WTC11 (cell line): ENCODE results near the gene DGKQ. TPM values are rescaled to one million over a fixed set of nuclear protein-coding genes. Genes with fewer than 3 reads are reported as not detected.

Experiments
- ATAC-seq: fragments of 200-7000 bp; cut with Tn5 transposase; 2 replicates; pipeline ENCODE4 v1.10.0; 2021; ENCODE audit warnings: mild to moderate bottlenecking, moderate library complexity
- CTCF ChIA-PET: fragments of 300-600 bp; sonication (Branson Sonifier 250); formaldehyde crosslinking; loops from one replicate; lab custom pipeline; 2021; ENCODE audit warnings: antibody characterized with exemption; lab: Charles Lee
- POLR2A ChIA-PET: fragments of 350-600 bp; sonication (Branson Sonifier 250); formaldehyde crosslinking; loops from one replicate; lab custom pipeline; 2021; ENCODE audit warnings: antibody characterized with exemption; lab: Charles Lee
- DNase-seq: peaks from one replicate; pipeline ENCODE4 v3.0.0; 2021; ENCODE audit warnings: low spot score
- H3K27ac Mint-ChIP-seq: 2 replicates; pipeline ENCODE4 v1.8.0; 2021; ENCODE audit warnings: mixed read lengths
- H3K27me3 Mint-ChIP-seq: 2 replicates; pipeline ENCODE4 v1.8.0; 2021; ENCODE audit warnings: low read depth, mild to moderate bottlenecking, moderate library complexity, mixed read lengths
- H3K36me3 Mint-ChIP-seq: 2 replicates; pipeline ENCODE4 v1.8.0; 2021; ENCODE audit warnings: mixed read lengths
- H3K4me1 Mint-ChIP-seq: 2 replicates; pipeline ENCODE4 v1.8.0; 2022; ENCODE audit warnings: mixed read lengths
- H3K4me3 Mint-ChIP-seq: 2 replicates; pipeline ENCODE4 v1.8.0; 2021; ENCODE audit warnings: mild to moderate bottlenecking, moderate library complexity, mixed read lengths
- H3K9me3 Mint-ChIP-seq: 2 replicates; pipeline ENCODE4 v1.8.0; 2021; ENCODE audit warnings: mixed read lengths
- AR ChIP-seq: fragments of 250-450 bp; sonication (Bioruptor Pico); IDR thresholded peaks from 2 replicates; pipeline ENCODE4 v1.9.0; 2021; ENCODE audit warnings: mild to moderate bottlenecking
- ATF1 ChIP-seq: sonication (generic); formaldehyde crosslinking; IDR thresholded peaks from 2 replicates; pipeline ENCODE4 v1.8.1; 2023; ENCODE audit warnings: mild to moderate bottlenecking, moderate library complexity, missing genetic modification reagents
- CBFB ChIP-seq: sonication (generic); formaldehyde crosslinking; IDR thresholded peaks from 2 replicates; pipeline ENCODE4 v1.8.1; 2022; ENCODE audit warnings: mild to moderate bottlenecking, low read depth, missing genetic modification reagents
- CDX4 ChIP-seq: fragments of 250-450 bp; sonication (Bioruptor Pico); IDR thresholded peaks from 2 replicates; pipeline ENCODE4 v1.9.0; 2021; ENCODE audit warnings: moderate library complexity, mild to moderate bottlenecking, inconsistent platforms, borderline replicate concordance
- CREB1 ChIP-seq: sonication (generic); formaldehyde crosslinking; IDR thresholded peaks from 2 replicates; pipeline ENCODE4 v1.8.0; 2023; ENCODE audit warnings: mild to moderate bottlenecking, missing genetic modification reagents
- ELF4 ChIP-seq: sonication (generic); formaldehyde crosslinking; IDR thresholded peaks from 2 replicates; pipeline ENCODE4 v1.8.1; 2022; ENCODE audit warnings: low read depth, mild to moderate bottlenecking, moderate library complexity, missing genetic modification reagents
- EMX1 ChIP-seq: fragments of 250-450 bp; sonication (Bioruptor Pico); IDR thresholded peaks from 2 replicates; pipeline ENCODE4 v1.8.0; 2021; ENCODE audit warnings: mild to moderate bottlenecking
- ETV6 ChIP-seq: sonication (generic); formaldehyde crosslinking; IDR thresholded peaks from 2 replicates; pipeline ENCODE4 v1.8.1; 2022; ENCODE audit warnings: mild to moderate bottlenecking, missing genetic modification reagents
- IRF2 ChIP-seq: sonication (generic); formaldehyde crosslinking; IDR thresholded peaks from 2 replicates; pipeline ENCODE4 v1.8.0; 2022; ENCODE audit warnings: low read depth, missing genetic modification reagents, borderline replicate concordance
- KAT7 ChIP-seq: sonication (generic); formaldehyde crosslinking; IDR thresholded peaks from 2 replicates; pipeline ENCODE4 v1.8.1; 2023; ENCODE audit warnings: missing genetic modification reagents, mild to moderate bottlenecking, borderline replicate concordance
- MXD4 ChIP-seq: fragments of 250-450 bp; sonication (Bioruptor Pico); IDR thresholded peaks from 2 replicates; pipeline ENCODE4 v1.8.0; 2021; ENCODE audit warnings: mild to moderate bottlenecking, moderate library complexity, borderline replicate concordance
- RELA ChIP-seq: sonication (generic); formaldehyde crosslinking; IDR thresholded peaks from 2 replicates; pipeline ENCODE4 v1.8.1; 2022; ENCODE audit warnings: missing genetic modification reagents, mild to moderate bottlenecking, borderline replicate concordance
- TEAD4 ChIP-seq: sonication (generic); formaldehyde crosslinking; IDR thresholded peaks from 2 replicates; pipeline ENCODE4 v1.8.0; 2022; ENCODE audit warnings: mild to moderate bottlenecking, missing genetic modification reagents
- USF1 ChIP-seq: sonication (generic); formaldehyde crosslinking; IDR thresholded peaks from 2 replicates; pipeline ENCODE4 v1.8.0; 2022; ENCODE audit warnings: mild to moderate bottlenecking, missing genetic modification reagents
- ZMAT4 ChIP-seq: fragments of 250-450 bp; sonication (Bioruptor Pico); IDR thresholded peaks from 2 replicates; pipeline ENCODE4 v1.9.0; 2021; ENCODE audit warnings: mild to moderate bottlenecking
- ZNF138 ChIP-seq: sonication (generic); formaldehyde crosslinking; conservative IDR thresholded peaks from 2 replicates; pipeline ENCODE4 v1.8.1; 2022; ENCODE audit warnings: mild to moderate bottlenecking, moderate library complexity, missing genetic modification reagents
- ZNF219 ChIP-seq: sonication (generic); formaldehyde crosslinking; IDR thresholded peaks from 2 replicates; pipeline ENCODE4 v1.8.0; 2023; ENCODE audit warnings: missing genetic modification reagents, mild to moderate bottlenecking, borderline replicate concordance
- ZNF232 ChIP-seq: sonication (generic); formaldehyde crosslinking; IDR thresholded peaks from 2 replicates; pipeline ENCODE4 v1.8.0; 2022; ENCODE audit warnings: mild to moderate bottlenecking, missing genetic modification reagents
- ZNF423 ChIP-seq: fragments of 250-450 bp; sonication (Bioruptor Pico); IDR thresholded peaks from 2 replicates; pipeline ENCODE4 v2.1.2; 2022; ENCODE audit warnings: mild to moderate bottlenecking, moderate library complexity
- ZNF671 ChIP-seq: fragments of 250-450 bp; sonication (Bioruptor Pico); IDR thresholded peaks from 2 replicates; pipeline ENCODE4 v1.8.0; 2021; ENCODE audit warnings: mild to moderate bottlenecking
- total RNA-seq: library from RNA; stranded (reverse); gene quantifications from 3 replicates; pipeline ENCODE4 v1.2.3, GENCODE V29; 2021
- TF ChIP-seq, protein P1 (sequence below): sonication (generic); formaldehyde crosslinking; IDR thresholded peaks from 2 replicates; pipeline ENCODE4 v1.8.0; 2022; ENCODE audit warnings: mild to moderate bottlenecking, missing genetic modification reagents
- TF ChIP-seq, protein P2 (sequence below): sonication (generic); formaldehyde crosslinking; IDR thresholded peaks from 2 replicates; pipeline ENCODE4 v1.8.1; 2023; ENCODE audit warnings: mild to moderate bottlenecking, moderate library complexity, missing genetic modification reagents
- TF ChIP-seq, protein P3 (sequence below): sonication (generic); formaldehyde crosslinking; IDR thresholded peaks from 2 replicates; pipeline ENCODE4 v1.8.1; 2023; ENCODE audit warnings: mild to moderate bottlenecking, missing genetic modification reagents

Gene DGKQ
- total RNA-seq, 1 experiment from 2014 or later = 19.3 TPM

GRCh38 chr4:925771-926500 lies 47.4 kb downstream of the DGKQ start:
- H3K27me3 Mint-ChIP-seq = no peaks in the 10 kb centered on the region
- TF ChIP-seq TEAD4 (no peak), USF1 (CRISPR knock-in tag) (no peak), ETV6 (CRISPR knock-in tag) (no peak), MXD4 (CRISPR knock-in tag) (no peak), AR (CRISPR knock-in tag) (no peak), EMX1 (CRISPR knock-in tag) (no peak), ATF1 (CRISPR knock-in tag) (no peak), CREB1 (no peak), IRF2 (CRISPR knock-in tag) (no peak), RELA (no peak), ZNF232 (no peak), ELF4 (CRISPR knock-in tag) (no peak), ZMAT4 (CRISPR knock-in tag) (no peak), CDX4 (CRISPR knock-in tag) (no peak), ZNF219 (no peak), ZNF138 (CRISPR knock-in tag) (no peak)
- TF ChIP-seq, protein P1, sequence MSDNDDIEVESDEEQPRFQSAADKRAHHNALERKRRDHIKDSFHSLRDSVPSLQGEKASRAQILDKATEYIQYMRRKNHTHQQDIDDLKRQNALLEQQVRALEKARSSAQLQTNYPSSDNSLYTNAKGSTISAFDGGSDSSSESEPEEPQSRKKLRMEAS (CRISPR knock-in tag) = no peak
- TF ChIP-seq, protein P2, sequence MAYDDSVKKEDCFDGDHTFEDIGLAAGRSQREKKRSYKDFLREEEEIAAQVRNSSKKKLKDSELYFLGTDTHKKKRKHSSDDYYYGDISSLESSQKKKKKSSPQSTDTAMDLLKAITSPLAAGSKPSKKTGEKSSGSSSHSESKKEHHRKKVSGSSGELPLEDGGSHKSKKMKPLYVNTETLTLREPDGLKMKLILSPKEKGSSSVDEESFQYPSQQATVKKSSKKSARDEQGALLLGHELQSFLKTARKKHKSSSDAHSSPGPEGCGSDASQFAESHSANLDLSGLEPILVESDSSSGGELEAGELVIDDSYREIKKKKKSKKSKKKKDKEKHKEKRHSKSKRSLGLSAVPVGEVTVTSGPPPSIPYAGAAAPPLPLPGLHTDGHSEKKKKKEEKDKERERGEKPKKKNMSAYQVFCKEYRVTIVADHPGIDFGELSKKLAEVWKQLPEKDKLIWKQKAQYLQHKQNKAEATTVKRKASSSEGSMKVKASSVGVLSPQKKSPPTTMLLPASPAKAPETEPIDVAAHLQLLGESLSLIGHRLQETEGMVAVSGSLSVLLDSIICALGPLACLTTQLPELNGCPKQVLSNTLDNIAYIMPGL (CRISPR knock-in tag) = no peak
- CTCF ChIA-PET = interaction anchor here (0.6 to 1.7 kb wide), 15 partner anchors 16 to 242 kb away, joined by 3 to 9 read pairs (median 3); partner anchors contain the start of genes FGFRL1 and IDUA
- no peaks in the 10 kb centered on the region for H3K9me3 Mint-ChIP-seq
- no peaks in the 10 kb centered on the region for H3K36me3 Mint-ChIP-seq
- H3K4me1 Mint-ChIP-seq = peaks cover 24% of the 10 kb centered on the region
- no peak for ATAC-seq
- no peak for DNase-seq
- no peak overlapping the region for H3K4me3 Mint-ChIP-seq
- peak overlapping the region; percentile 93 for H3K27ac Mint-ChIP-seq
- POLR2A ChIA-PET = interaction anchor here (0.5 kb wide), 1 partner anchor 11 kb away, joined by 3 read pairs; no protein-coding TSS in a partner anchor

DNA sequence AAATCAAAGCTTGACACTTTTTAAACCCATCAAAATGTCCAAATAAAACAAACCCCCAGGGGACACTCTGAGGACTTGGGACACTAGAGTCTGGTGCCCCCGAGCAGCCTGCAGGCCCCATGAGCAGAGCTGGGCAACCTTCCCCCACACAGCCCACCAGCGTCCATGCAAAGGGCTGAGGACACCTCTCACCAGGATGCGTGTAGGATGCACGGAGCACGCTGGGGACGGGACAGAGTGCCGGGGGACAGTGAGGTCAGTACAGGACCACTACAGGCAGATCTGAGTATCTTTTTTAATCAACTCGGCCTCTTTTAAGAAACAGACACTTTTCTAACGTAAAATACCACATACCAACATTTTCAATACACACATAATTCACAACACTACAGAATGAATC lies 48.2 kb downstream of the DGKQ start:
- CTCF ChIA-PET = interaction anchor here (1.7 kb wide), 1 partner anchor 80 kb away, joined by 3 read pairs; no protein-coding TSS in a partner anchor
- H3K4me3 Mint-ChIP-seq = no peak overlapping the region
- DNase-seq (no peak), ATAC-seq (no peak)
- no peaks in the 10 kb centered on the region for H3K9me3 Mint-ChIP-seq
- H3K27me3 Mint-ChIP-seq = no peaks in the 10 kb centered on the region
- no peak overlapping the region; the same call in 1 of the 2 replicates for H3K27ac Mint-ChIP-seq
- POLR2A ChIA-PET = no interaction called here
- peaks cover 17% of the 10 kb centered on the region for H3K4me1 Mint-ChIP-seq
- no peaks in the 10 kb centered on the region for H3K36me3 Mint-ChIP-seq
- TF ChIP-seq EMX1 (CRISPR knock-in tag) (no peak), AR (CRISPR knock-in tag) (no peak), TEAD4 (no peak), ZNF671 (CRISPR knock-in tag) (no peak), KAT7 (CRISPR knock-in tag) (no peak), ZNF232 (no peak), ZNF423 (CRISPR knock-in tag) (no peak), CBFB (CRISPR knock-in tag) (no peak)
- TF ChIP-seq, protein P3, sequence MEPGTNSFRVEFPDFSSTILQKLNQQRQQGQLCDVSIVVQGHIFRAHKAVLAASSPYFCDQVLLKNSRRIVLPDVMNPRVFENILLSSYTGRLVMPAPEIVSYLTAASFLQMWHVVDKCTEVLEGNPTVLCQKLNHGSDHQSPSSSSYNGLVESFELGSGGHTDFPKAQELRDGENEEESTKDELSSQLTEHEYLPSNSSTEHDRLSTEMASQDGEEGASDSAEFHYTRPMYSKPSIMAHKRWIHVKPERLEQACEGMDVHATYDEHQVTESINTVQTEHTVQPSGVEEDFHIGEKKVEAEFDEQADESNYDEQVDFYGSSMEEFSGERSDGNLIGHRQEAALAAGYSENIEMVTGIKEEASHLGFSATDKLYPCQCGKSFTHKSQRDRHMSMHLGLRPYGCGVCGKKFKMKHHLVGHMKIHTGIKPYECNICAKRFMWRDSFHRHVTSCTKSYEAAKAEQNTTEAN (CRISPR knock-in tag) = no peak
